Erythroblast (primary cell): ENCODE measurements around the gene PHKG2.

Source experiments
- DNase-seq, 2 experiments: peaks; one replicate each; lab custom pipeline; 2025; lab: John Stamatoyannopoulos, UW
- GATA1 ChIP-seq: IDR thresholded peaks from 2 replicates; pipeline ENCODE4 v1.6.1; 2011; ENCODE audit warnings: low read depth, mild to moderate bottlenecking, control low read depth, low read length, moderate library complexity
- POLR2A ChIP-seq: IDR thresholded peaks from 2 replicates; pipeline ENCODE4 v1.6.1; 2011; ENCODE audit warnings: mild to moderate bottlenecking, low read length

The PHKG2 gene

GRCh38 chr16:30738984-30739951 is 9.0 kb upstream of the PHKG2 start:
- no peak for TF ChIP-seq POLR2A
- TF ChIP-seq GATA1 = no peak
- DNase-seq = no peak

- TF ChIP-seq GATA1 = no peak
- TF ChIP-seq POLR2A = no peak
- DNase-seq = peak; percentile 80 to 88
Observed at GRCh38 chr16:30740364-30741251, 7.6 kb upstream of the PHKG2 start.

- no peak for DNase-seq
- TF ChIP-seq POLR2A = no peak
- TF ChIP-seq GATA1 = no peak
Observed at GRCh38 chr16:30741461-30741914, 6.7 kb upstream of the PHKG2 start.

GRCh38 chr16:30743716-30744115 is 4.5 kb upstream of the PHKG2 start:
- no peak for DNase-seq
- TF ChIP-seq POLR2A (no peak), GATA1 (no peak)

GRCh38 chr16:30744183-30744582 is 4.0 kb upstream of the PHKG2 start:
- no peak for TF ChIP-seq GATA1
- TF ChIP-seq POLR2A = no peak
- DNase-seq = no peak

GRCh38 chr16:30745082-30745481 is 3.1 kb upstream of the PHKG2 start:
- TF ChIP-seq POLR2A = no peak
- TF ChIP-seq GATA1 = no peak
- DNase-seq = no peak

GRCh38 chr16:30746638-30747175 is 1.5 kb upstream of the PHKG2 start:
- no peak for TF ChIP-seq POLR2A
- no peak for TF ChIP-seq GATA1
- no peak for DNase-seq

- no peak for DNase-seq
Observed at GRCh38 chr16:30747331-30747730, 894 bp upstream of the PHKG2 start.

GRCh38 chr16:30748634-30749445 is 615 bp downstream of the PHKG2 start:
- no peak for TF ChIP-seq GATA1
- no peak for TF ChIP-seq POLR2A
- DNase-seq = peak; percentile 68 to 70

More at GRCh38 chr16:30747331-30747730, 894 bp upstream of the PHKG2 start:
- no peak for TF ChIP-seq POLR2A

- no peak for DNase-seq
- TF ChIP-seq GATA1 (no peak), POLR2A (no peak)
Observed at GRCh38 chr16:30750201-30750600, 2.0 kb downstream of the PHKG2 start.

- DNase-seq = no peak
- no peak for TF ChIP-seq GATA1
- TF ChIP-seq POLR2A = no peak
Observed at GRCh38 chr16:30750876-30751465, 2.7 kb downstream of the PHKG2 start.

- TF ChIP-seq GATA1 (no peak), POLR2A (no peak)
- no peak for DNase-seq
Observed at GRCh38 chr16:30753596-30753995, 5.4 kb downstream of the PHKG2 start.
